Stimulated activated naive CD8-positive, alpha-beta T cell treated with anti-CD3 and anti-CD28 coated beads, Interleukin-15, amount 100 ng/mL, for 72 hours (primary cell): ENCODE results near the gene BID.

Experiments used
- ATAC-seq: fragments of 150-1000 bp; cut with Tn5 transposase; 2 replicates; pipeline ENCODE4 v1.10.0; 2021; ENCODE audit warnings: mild to moderate bottlenecking, moderate library complexity
- DNase-seq, 2 donors: peaks; one replicate each; pipeline ENCODE4 v3.0.0; 2021 to 2022
- H3K27ac Mint-ChIP-seq, 2 donors: one replicate each; pipeline ENCODE4 v1.8.0; 2022; ENCODE audit warnings: mild to moderate bottlenecking in 2 of 2, mixed read lengths in 2 of 2, moderate library complexity in 2 of 2
- H3K27me3 Mint-ChIP-seq: one replicate; pipeline ENCODE4 v1.8.0; 2022; ENCODE audit warnings: mixed read lengths
- H3K4me1 Mint-ChIP-seq: one replicate; pipeline ENCODE4 v1.8.0; 2022; ENCODE audit warnings: mild to moderate bottlenecking, mixed read lengths
- H3K4me3 Mint-ChIP-seq, 2 donors: one replicate each; pipeline ENCODE4 v1.8.0; 2022; ENCODE audit warnings: mild to moderate bottlenecking in 2 of 2, mixed read lengths in 2 of 2, moderate library complexity in 1 of 2
- H3K9me3 Mint-ChIP-seq, 2 donors: one replicate each; pipeline ENCODE4 v1.8.0; 2022; ENCODE audit warnings: mixed read lengths in 2 of 2

The BID gene

GRCh38 chr22:17774206-17774925 is at the start of gene BID:
TSS of gene BID (minus strand) at chr22:17774469. CDS start at chr22:17750116, 24,353 bp downstream.
- peak within 1 kb of the TSS in 1 of 2 donors; percentile 60 for H3K27ac Mint-ChIP-seq
- DNase-seq, result no peak
- no peaks in the 10 kb centered on the region for H3K9me3 Mint-ChIP-seq
- H3K27me3 Mint-ChIP-seq, result no peaks in the 10 kb centered on the region
- ATAC-seq, result peak; percentile 16
- H3K4me1 Mint-ChIP-seq, result peaks cover 92% of the 10 kb centered on the region
- H3K4me3 Mint-ChIP-seq, result peak within 1 kb of the TSS; percentile 82 to 90

GRCh38 chr22:17823964-17824363 is 49.7 kb upstream of the BID start:
- Mint-ChIP-seq H3K9me3 (no peaks in the 10 kb centered on the region), H3K27ac (no peak overlapping the region), H3K4me1 (no peaks in the 10 kb centered on the region), H3K27me3 (no peaks in the 10 kb centered on the region), H3K4me3 (no peak overlapping the region)
- DNase-seq (no peak), ATAC-seq (no peak)

GRCh38 chr22:17823226-17823625 is 49.0 kb upstream of the BID start:
- Mint-ChIP-seq H3K4me3 (no peak overlapping the region), H3K4me1 (no peaks in the 10 kb centered on the region), H3K9me3 (no peaks in the 10 kb centered on the region), H3K27ac (no peak overlapping the region), H3K27me3 (no peaks in the 10 kb centered on the region)
- no peak for DNase-seq
- no peak for ATAC-seq

GRCh38 chr22:17822087-17822486 is 47.8 kb upstream of the BID start:
- Mint-ChIP-seq H3K27me3 (no peaks in the 10 kb centered on the region), H3K9me3 (no peaks in the 10 kb centered on the region), H3K27ac (no peak overlapping the region), H3K4me3 (no peak overlapping the region), H3K4me1 (no peaks in the 10 kb centered on the region)
- DNase-seq (no peak), ATAC-seq (no peak)

GRCh38 chr22:17820879-17821439 is 46.7 kb upstream of the BID start:
- DNase-seq (no peak), ATAC-seq (peak; percentile 51)
- Mint-ChIP-seq H3K27me3 (no peaks in the 10 kb centered on the region), H3K27ac (no peak overlapping the region), H3K4me1 (no peaks in the 10 kb centered on the region), H3K9me3 (no peaks in the 10 kb centered on the region), H3K4me3 (no peak overlapping the region)

GRCh38 chr22:17818649-17819048 is 44.4 kb upstream of the BID start:
- DNase-seq (no peak), ATAC-seq (no peak)
- Mint-ChIP-seq H3K27ac (no peak overlapping the region), H3K9me3 (no peaks in the 10 kb centered on the region), H3K27me3 (no peaks in the 10 kb centered on the region), H3K4me3 (no peak overlapping the region), H3K4me1 (peaks cover 8% of the 10 kb centered on the region)

- H3K27ac Mint-ChIP-seq, result no peak overlapping the region
- H3K9me3 Mint-ChIP-seq, result no peaks in the 10 kb centered on the region
- no peak overlapping the region for H3K4me3 Mint-ChIP-seq
- ATAC-seq (no peak), DNase-seq (no peak)
- no peaks in the 10 kb centered on the region for H3K27me3 Mint-ChIP-seq
- H3K4me1 Mint-ChIP-seq, result peaks cover 8% of the 10 kb centered on the region
Measured at GRCh38 chr22:17818180-17818579, 43.9 kb upstream of the BID start.

GRCh38 chr22:17817511-17818065 is 43.3 kb upstream of the BID start:
- Mint-ChIP-seq H3K27me3 (no peaks in the 10 kb centered on the region), H3K9me3 (no peaks in the 10 kb centered on the region), H3K4me3 (no peak overlapping the region), H3K4me1 (peaks cover 8% of the 10 kb centered on the region), H3K27ac (no peak overlapping the region)
- DNase-seq (no peak), ATAC-seq (no peak)

GRCh38 chr22:17817079-17817478 is 42.8 kb upstream of the BID start:
- peaks cover 8% of the 10 kb centered on the region for H3K4me1 Mint-ChIP-seq
- H3K27ac Mint-ChIP-seq, result no peak overlapping the region
- no peaks in the 10 kb centered on the region for H3K9me3 Mint-ChIP-seq

GRCh38 chr22:17816649-17817048 is 42.4 kb upstream of the BID start:
- no peak for DNase-seq
- Mint-ChIP-seq H3K4me3 (no peak overlapping the region), H3K27ac (no peak overlapping the region), H3K9me3 (no peaks in the 10 kb centered on the region), H3K4me1 (peaks cover 8% of the 10 kb centered on the region), H3K27me3 (no peaks in the 10 kb centered on the region)
- no peak for ATAC-seq

More at GRCh38 chr22:17817079-17817478, 42.8 kb upstream of the BID start:
- no peak overlapping the region for H3K4me3 Mint-ChIP-seq
- no peak for ATAC-seq
- H3K27me3 Mint-ChIP-seq, result no peaks in the 10 kb centered on the region
- no peak for DNase-seq

- no peaks in the 10 kb centered on the region for H3K9me3 Mint-ChIP-seq
Measured at GRCh38 chr22:17815703-17816254, 41.5 kb upstream of the BID start.

GRCh38 chr22:17814830-17815229 is 40.6 kb upstream of the BID start:
- ATAC-seq (no peak), DNase-seq (no peak)
- H3K27me3 Mint-ChIP-seq, result no peaks in the 10 kb centered on the region
- H3K4me3 Mint-ChIP-seq, result no peak overlapping the region
- no peak overlapping the region for H3K27ac Mint-ChIP-seq
- peaks cover 8% of the 10 kb centered on the region for H3K4me1 Mint-ChIP-seq
- no peaks in the 10 kb centered on the region for H3K9me3 Mint-ChIP-seq

More at GRCh38 chr22:17815703-17816254, 41.5 kb upstream of the BID start:
- no peak overlapping the region for H3K4me3 Mint-ChIP-seq
- ATAC-seq, result no peak
- no peak for DNase-seq
- peaks cover 8% of the 10 kb centered on the region for H3K4me1 Mint-ChIP-seq
- no peaks in the 10 kb centered on the region for H3K27me3 Mint-ChIP-seq
- peak overlapping the region in 1 of 2 donors; percentile 49 for H3K27ac Mint-ChIP-seq

GRCh38 chr22:17814084-17814483 is 39.8 kb upstream of the BID start:
- ATAC-seq (no peak), DNase-seq (no peak)
- Mint-ChIP-seq H3K27ac (no peak overlapping the region), H3K9me3 (no peaks in the 10 kb centered on the region), H3K4me1 (peaks cover 8% of the 10 kb centered on the region), H3K27me3 (no peaks in the 10 kb centered on the region), H3K4me3 (no peak overlapping the region)

- Mint-ChIP-seq H3K27me3 (no peaks in the 10 kb centered on the region), H3K27ac (no peak overlapping the region), H3K9me3 (no peaks in the 10 kb centered on the region), H3K4me1 (peaks cover 8% of the 10 kb centered on the region), H3K4me3 (no peak overlapping the region)
- ATAC-seq, result no peak
- no peak for DNase-seq
Measured at GRCh38 chr22:17811119-17811518, 36.9 kb upstream of the BID start.

GRCh38 chr22:17810570-17811116 is 36.4 kb upstream of the BID start:
- H3K4me1 Mint-ChIP-seq, result peaks cover 8% of the 10 kb centered on the region
- no peak overlapping the region for H3K4me3 Mint-ChIP-seq
- H3K27me3 Mint-ChIP-seq, result no peaks in the 10 kb centered on the region
- no peak overlapping the region for H3K27ac Mint-ChIP-seq
- H3K9me3 Mint-ChIP-seq, result no peaks in the 10 kb centered on the region
- ATAC-seq (no peak), DNase-seq (no peak)
